Measurements from ENCODE around the gene DEF6.
"Not testable (repeated sequence)": the region's sequence is repeated elsewhere in the genome, so short reads cannot be mapped to it uniquely, and the experiment has no call there.

The DEF6 gene

GRCh38 chr6:35309611-35310264 lies 12.1 kb downstream of the DEF6 start:
- DNase-seq (ENCODE audit: insufficient read length, low spot score) (no peak), FAIRE-seq (no peak)

GRCh38 chr6:35310265-35310831 lies 12.7 kb downstream of the DEF6 start:
- peak; percentile 18 for FAIRE-seq

GRCh38 chr6:35311390-35312075 lies 13.9 kb downstream of the DEF6 start:
- DNase-seq (ENCODE audit: insufficient read length, low spot score), result peak; percentile 55
- FAIRE-seq, result peak; percentile 68

More at GRCh38 chr6:35310265-35310831, 12.7 kb downstream of the DEF6 start:
- DNase-seq (ENCODE audit: insufficient read length, low spot score), result no peak

GRCh38 chr6:35312076-35312800 lies 14.6 kb downstream of the DEF6 start:
- no peak for FAIRE-seq
- no peak for DNase-seq (ENCODE audit: insufficient read length, low spot score)

GRCh38 chr6:35312807-35313206 lies 15.2 kb downstream of the DEF6 start:
- FAIRE-seq, result no peak
- no peak for DNase-seq (ENCODE audit: insufficient read length, low spot score)

GRCh38 chr6:35317483-35318195 lies 20.0 kb downstream of the DEF6 start:
- DNase-seq (ENCODE audit: insufficient read length, low spot score) (no peak), FAIRE-seq (no peak)

GRCh38 chr6:35318196-35319171 lies 20.9 kb downstream of the DEF6 start:
- FAIRE-seq, result no peak
- DNase-seq (ENCODE audit: insufficient read length, low spot score), result no peak

GRCh38 chr6:35319346-35320030 lies 21.9 kb downstream of the DEF6 start:
- FAIRE-seq (no peak), DNase-seq (ENCODE audit: insufficient read length, low spot score) (no peak)

GRCh38 chr6:35320031-35320410 lies 22.4 kb downstream of the DEF6 start:
- FAIRE-seq (no peak), DNase-seq (ENCODE audit: insufficient read length, low spot score) (no peak)

- DNase-seq (ENCODE audit: insufficient read length, low spot score) (no peak), FAIRE-seq (no peak)
Measured at GRCh38 chr6:35321091-35321490, 23.5 kb downstream of the DEF6 start.

GRCh38 chr6:35327349-35328027 lies 29.9 kb downstream of the DEF6 start:
- peak; percentile 75 for DNase-seq (ENCODE audit: insufficient read length, low spot score)
- peak; percentile 76 for FAIRE-seq

GRCh38 chr6:35328108-35328723 lies 30.6 kb downstream of the DEF6 start:
- DNase-seq (ENCODE audit: insufficient read length, low spot score) (no peak), FAIRE-seq (no peak)

- DNase-seq (ENCODE audit: insufficient read length, low spot score); FAIRE-seq: not testable (repeated sequence)
Measured at GRCh38 chr6:35328965-35329364, 31.3 kb downstream of the DEF6 start.

- FAIRE-seq, result no peak
- no peak for DNase-seq (ENCODE audit: insufficient read length, low spot score)
Measured at GRCh38 chr6:35330541-35331119, 33.0 kb downstream of the DEF6 start.

GRCh38 chr6:35332074-35332887 lies 34.7 kb downstream of the DEF6 start:
- DNase-seq (ENCODE audit: insufficient read length, low spot score); FAIRE-seq: not testable (repeated sequence)

GRCh38 chr6:35341557-35341956 lies 43.9 kb downstream of the DEF6 start:
- no peak for FAIRE-seq

More at GRCh38 chr6:35341557-35341956, 43.9 kb downstream of the DEF6 start:
- no peak for DNase-seq (ENCODE audit: insufficient read length, low spot score)
